NOMO-1 treated with DMSO at 0.1 percent for 48 hours (cell line): Measurements from ENCODE around the gene MLC1.

ENCODE experiments used
- DNase-seq: peaks from one replicate; lab custom pipeline; 2025; ENCODE audit not compliant: unreplicated experiment; lab: John Stamatoyannopoulos, UW

Gene MLC1

GRCh38 chr22:50058906-50059880 is 26.0 kb downstream of the MLC1 start:
- no peak for DNase-seq

- no peak for DNase-seq
Observed at GRCh38 chr22:50058061-50058905, 26.9 kb downstream of the MLC1 start, which contains the start of gene TTLL8. TSS of gene TTLL8 (minus strand) at chr22:50058298.

GRCh38 chr22:50057278-50058060 is 27.8 kb downstream of the MLC1 start:
- no peak for DNase-seq

GRCh38 chr22:50056214-50056972 is 28.8 kb downstream of the MLC1 start:
- DNase-seq: no peak

GRCh38 chr22:50053861-50054260 is 31.4 kb downstream of the MLC1 start:
- no peak for DNase-seq

- no peak for DNase-seq
Observed at GRCh38 chr22:50051930-50052329, 33.3 kb downstream of the MLC1 start.

GRCh38 chr22:50049299-50050195 is 35.7 kb downstream of the MLC1 start:
- DNase-seq: no peak

GRCh38 chr22:50048836-50049235 is 36.4 kb downstream of the MLC1 start:
- DNase-seq: no peak

- no peak for DNase-seq
Observed at GRCh38 chr22:50048061-50048765, 37.0 kb downstream of the MLC1 start.

- DNase-seq: no peak
Observed at GRCh38 chr22:50047346-50047745, 37.9 kb downstream of the MLC1 start.

GRCh38 chr22:50046481-50047245 is 38.6 kb downstream of the MLC1 start:
- DNase-seq: no peak

- no peak for DNase-seq
Observed at GRCh38 chr22:50046019-50046415, 39.2 kb downstream of the MLC1 start.

- no peak for DNase-seq
Observed at GRCh38 chr22:50045211-50046018, 39.8 kb downstream of the MLC1 start.

GRCh38 chr22:50044485-50045118 is 40.6 kb downstream of the MLC1 start:
- no peak for DNase-seq

GRCh38 chr22:50041361-50042065 is 43.7 kb downstream of the MLC1 start:
- DNase-seq: no peak

GRCh38 chr22:50040717-50041116 is 44.5 kb downstream of the MLC1 start:
- no peak for DNase-seq
